MM.1S (cell line): ENCODE results near the gene ENPP3.

Source experiments
- DNase-seq: peaks from one replicate; pipeline ENCODE4 v3.0.0-alpha.2; 2015
- H2AFZ ChIP-seq: fragments of 300-600 bp; sonication (generic); 2 replicates; pipeline ENCODE4 v1.6.0; 2016; ENCODE audit warnings: antibody characterized with exemption, low read length
- H3F3A ChIP-seq: fragments of 300-600 bp; sonication (generic); 2 replicates; pipeline ENCODE4 v1.6.1; 2016; ENCODE audit warnings: mild to moderate bottlenecking, antibody characterized with exemption, low read length, moderate library complexity, mixed read lengths; ENCODE audit not compliant: insufficient read depth
- H3K27ac ChIP-seq: fragments of 300-600 bp; sonication (generic); 2 replicates; pipeline ENCODE4 v1.5.1; 2016; ENCODE audit warnings: mild to moderate bottlenecking, low read length
- H3K27me3 ChIP-seq: fragments of 300-600 bp; sonication (generic); replicated peaks from 2 replicates; pipeline ENCODE4 v1.6.0; 2016; ENCODE audit warnings: low read length; ENCODE audit not compliant: insufficient read depth
- H3K36me3 ChIP-seq: fragments of 300-600 bp; sonication (generic); replicated peaks from 2 replicates; pipeline ENCODE4 v1.6.1; 2016; ENCODE audit warnings: mild to moderate bottlenecking, low read length, mixed read lengths; ENCODE audit not compliant: insufficient read depth
- H3K4me1 ChIP-seq: fragments of 300-600 bp; sonication (generic); 2 replicates; pipeline ENCODE4 v1.6.1; 2016; ENCODE audit warnings: low read length, mixed read lengths
- H3K4me2 ChIP-seq: fragments of 300-600 bp; sonication (generic); 2 replicates; pipeline ENCODE4 v1.6.0; 2016; ENCODE audit warnings: low read depth, low read length
- H3K4me3 ChIP-seq: fragments of 300-600 bp; sonication (generic); 2 replicates; pipeline ENCODE4 v1.5.1; 2016; ENCODE audit warnings: low read length, mixed read lengths
- H3K79me2 ChIP-seq: fragments of 300-600 bp; sonication (generic); 2 replicates; pipeline ENCODE4 v1.6.1; 2016; ENCODE audit warnings: mixed run types, low read length, mixed read lengths
- H3K9ac ChIP-seq: fragments of 300-600 bp; sonication (generic); 2 replicates; pipeline ENCODE4 v1.6.1; 2016; ENCODE audit warnings: low read length, mixed read lengths
- H3K9me2 ChIP-seq: fragments of 300-600 bp; sonication (generic); replicated peaks from 2 replicates; pipeline ENCODE4 v1.6.1; 2016; ENCODE audit warnings: mild to moderate bottlenecking, low read length, mixed read lengths; ENCODE audit not compliant: insufficient read depth
- H3K9me3 ChIP-seq: fragments of 300-600 bp; sonication (generic); replicated peaks from 2 replicates; pipeline ENCODE4 v1.6.1; 2016; ENCODE audit warnings: mild to moderate bottlenecking, low read length, mixed read lengths; ENCODE audit not compliant: insufficient read depth
- H4K20me1 ChIP-seq: fragments of 300-600 bp; sonication (generic); 2 replicates; pipeline ENCODE4 v1.6.1; 2016; ENCODE audit warnings: mild to moderate bottlenecking, low read length, moderate library complexity, mixed read lengths; ENCODE audit not compliant: insufficient read depth
- EZH2 ChIP-seq: fragments of 300-600 bp; sonication (generic); optimal IDR thresholded peaks from 2 replicates; pipeline ENCODE3; 2017; ENCODE audit warnings: low read depth, mild to moderate bottlenecking, antibody characterized with exemption, low read length, mixed read lengths
- EZH2phosphoT487 ChIP-seq: fragments of 300-600 bp; sonication (generic); IDR thresholded peaks from 2 replicates; pipeline ENCODE4 v1.6.1; 2018; ENCODE audit warnings: antibody characterized with exemption, low read length
- TF ChIP-seq, protein P1 (sequence below): fragments of 300-600 bp; sonication (generic); IDR thresholded peaks from 2 replicates; pipeline ENCODE4 v1.5.1; 2016; ENCODE audit warnings: antibody characterized with exemption, low read length, mixed read lengths

The ENPP3 gene

DNA sequence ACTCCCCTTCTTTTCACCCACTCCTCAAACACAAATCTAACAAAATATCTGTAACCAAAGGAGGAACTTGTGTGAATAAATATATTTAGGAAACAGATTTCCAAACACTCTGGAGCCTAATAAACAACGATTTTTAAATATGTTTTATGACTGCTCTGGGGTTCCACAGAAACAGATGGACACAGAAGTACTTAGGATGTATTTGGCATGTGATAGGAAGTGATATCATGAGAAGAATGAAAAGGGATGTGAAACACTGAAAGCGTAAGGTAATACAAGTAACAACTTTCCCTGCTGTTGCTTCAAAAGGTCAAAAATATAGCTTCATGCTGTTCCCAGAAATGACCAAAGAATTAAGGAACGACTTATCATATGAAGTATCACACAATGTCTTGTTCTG lies 144.6 kb downstream of the ENPP3 start:
- Histone ChIP-seq H4K20me1 (no peaks in the 10 kb centered on the region), H3K79me2 (no peaks in the 10 kb centered on the region), H3K36me3 (no peaks in the 10 kb centered on the region), H2AFZ (no peak overlapping the region), H3K9ac (no peak overlapping the region), H3F3A (no peaks in the 10 kb centered on the region), H3K4me2 (no peak overlapping the region), H3K9me3 (no peaks in the 10 kb centered on the region), H3K27me3 (no peaks in the 10 kb centered on the region), H3K4me1 (no peaks in the 10 kb centered on the region), H3K4me3 (no peak overlapping the region), H3K9me2 (no peaks in the 10 kb centered on the region), H3K27ac (no peak overlapping the region)
- DNase-seq: no peak
- TF ChIP-seq, protein P1, sequence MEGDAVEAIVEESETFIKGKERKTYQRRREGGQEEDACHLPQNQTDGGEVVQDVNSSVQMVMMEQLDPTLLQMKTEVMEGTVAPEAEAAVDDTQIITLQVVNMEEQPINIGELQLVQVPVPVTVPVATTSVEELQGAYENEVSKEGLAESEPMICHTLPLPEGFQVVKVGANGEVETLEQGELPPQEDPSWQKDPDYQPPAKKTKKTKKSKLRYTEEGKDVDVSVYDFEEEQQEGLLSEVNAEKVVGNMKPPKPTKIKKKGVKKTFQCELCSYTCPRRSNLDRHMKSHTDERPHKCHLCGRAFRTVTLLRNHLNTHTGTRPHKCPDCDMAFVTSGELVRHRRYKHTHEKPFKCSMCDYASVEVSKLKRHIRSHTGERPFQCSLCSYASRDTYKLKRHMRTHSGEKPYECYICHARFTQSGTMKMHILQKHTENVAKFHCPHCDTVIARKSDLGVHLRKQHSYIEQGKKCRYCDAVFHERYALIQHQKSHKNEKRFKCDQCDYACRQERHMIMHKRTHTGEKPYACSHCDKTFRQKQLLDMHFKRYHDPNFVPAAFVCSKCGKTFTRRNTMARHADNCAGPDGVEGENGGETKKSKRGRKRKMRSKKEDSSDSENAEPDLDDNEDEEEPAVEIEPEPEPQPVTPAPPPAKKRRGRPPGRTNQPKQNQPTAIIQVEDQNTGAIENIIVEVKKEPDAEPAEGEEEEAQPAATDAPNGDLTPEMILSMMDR: no peak
- TF ChIP-seq EZH2phosphoT487 (no peak), EZH2 (no peak)

DNA sequence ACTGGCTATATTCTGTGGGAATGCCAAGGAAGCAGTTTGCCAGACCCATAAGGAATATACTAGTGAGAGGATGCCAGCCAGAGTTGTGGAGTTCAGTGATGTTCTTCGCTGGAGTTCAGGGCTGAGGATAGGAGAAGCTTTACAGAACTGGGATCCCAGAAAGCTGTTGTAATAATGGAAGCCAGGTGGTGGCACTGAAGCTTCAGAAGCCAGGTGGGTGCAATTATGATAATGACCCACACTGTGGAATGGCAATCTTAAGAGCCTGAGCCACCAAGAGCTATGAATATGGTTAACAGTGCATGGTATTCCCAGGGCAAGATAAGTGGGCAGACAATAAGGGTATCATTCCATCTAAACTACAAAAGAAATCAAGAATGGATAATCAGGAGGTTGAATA lies 145.7 kb downstream of the ENPP3 start:
- TF ChIP-seq EZH2 (no peak), EZH2phosphoT487 (no peak)
- TF ChIP-seq, protein P1: peak; percentile 36

GRCh38 chr6:131784561-131784960 lies 147.5 kb downstream of the ENPP3 start:
- DNase-seq: no peak
- TF ChIP-seq, protein P1: no peak
- no peak for TF ChIP-seq EZH2phosphoT487
- TF ChIP-seq EZH2: no peak
- no peak overlapping the region for H3K4me2 ChIP-seq

More for the DNA sequence above, 145.7 kb downstream of the ENPP3 start:
- H3K27me3 ChIP-seq: no peaks in the 10 kb centered on the region
- peak; percentile 14 for DNase-seq
- H3K27ac ChIP-seq: no peak overlapping the region
- no peaks in the 10 kb centered on the region for H3K9me3 ChIP-seq
- H3K4me1 ChIP-seq: no peaks in the 10 kb centered on the region
- no peaks in the 10 kb centered on the region for H4K20me1 ChIP-seq
- no peak overlapping the region for H2AFZ ChIP-seq
- H3K4me3 ChIP-seq: no peak overlapping the region
- H3K9me2 ChIP-seq: no peaks in the 10 kb centered on the region
- no peak overlapping the region for H3K9ac ChIP-seq
- H3F3A ChIP-seq: no peaks in the 10 kb centered on the region
- no peaks in the 10 kb centered on the region for H3K79me2 ChIP-seq
- no peaks in the 10 kb centered on the region for H3K36me3 ChIP-seq
- no peak overlapping the region for H3K4me2 ChIP-seq

More at GRCh38 chr6:131784561-131784960, 147.5 kb downstream of the ENPP3 start:
- Histone ChIP-seq H3K27ac (no peak overlapping the region), H3K9me3 (no peaks in the 10 kb centered on the region), H3K9ac (no peak overlapping the region), H2AFZ (no peak overlapping the region), H3K79me2 (no peaks in the 10 kb centered on the region), H4K20me1 (no peaks in the 10 kb centered on the region), H3K9me2 (no peaks in the 10 kb centered on the region), H3K27me3 (no peaks in the 10 kb centered on the region), H3K4me3 (no peak overlapping the region), H3K36me3 (no peaks in the 10 kb centered on the region), H3F3A (no peaks in the 10 kb centered on the region), H3K4me1 (no peaks in the 10 kb centered on the region)
